Left lung (tissue), 10 donors: ENCODE results near the gene MARCHF9. TPM values are rescaled to one million over a fixed set of nuclear protein-coding genes. Genes with fewer than 3 reads are reported as not detected.

Source experiments
- ATAC-seq: fragments of 200-7000 bp; cut with Tn5 transposase; one replicate; pipeline ENCODE4 v1.9.1; 2020; ENCODE audit warnings: moderate library complexity
- DNase-seq, 4 donors: peaks; one replicate each; pipeline ENCODE4 v3.0.0-alpha.2; 2013 to 2020
- H3K27ac ChIP-seq, 2 donors: fragments of 200-600 bp; sonication (generic) in 1 of 2; one replicate each; pipeline versions ENCODE4 v1.5.0 to v1.8.0; 2020 to 2021
- H3K27me3 ChIP-seq, 2 donors: fragments of 200-600 bp; sonication (generic) in 1 of 2; one replicate each; pipeline versions ENCODE4 v1.5.0 to v1.8.0; 2020 to 2021
- H3K36me3 ChIP-seq, 2 donors: fragments of 200-600 bp; sonication (generic) in 1 of 2; one replicate each; pipeline versions ENCODE4 v1.5.0 to v1.8.0; 2020 to 2021
- H3K4me1 ChIP-seq, 2 donors: fragments of 200-600 bp; one replicate each; pipeline ENCODE4 v1.8.0; 2021
- H3K4me3 ChIP-seq, 2 donors: fragments of 200-600 bp; sonication (generic) in 1 of 2; one replicate each; pipeline versions ENCODE4 v1.5.0 to v1.8.0; 2020 to 2021; ENCODE audit warnings: mild to moderate bottlenecking in 1 of 2
- H3K9me3 ChIP-seq, 2 donors: fragments of 200-600 bp; sonication (generic) in 1 of 2; one replicate each; pipeline versions ENCODE4 v1.5.0 to v1.8.0; 2020 to 2021
- intact Hi-C, 2 donors: fragments of 100-400 bp; cut with DNase I; formaldehyde crosslinking; loops; one replicate each; pipeline versions ENCODE4 v1.11.2 to v1.14.2; 2022
- polyA plus RNA-seq, 6 donors: library from polyadenylated mRNA; unstranded; fragments of 120-200 nt; gene quantifications; one replicate each; pipeline ENCODE4 v1.2.1, GENCODE V29; 2013; ENCODE audit not compliant: insufficient read length in 6 of 6
- total RNA-seq, 2 donors: library from RNA; stranded (reverse); fragmentation: NEBNext Ultra II Directional; extraction: Animal tissue kit (Norgen Biotek cat#: 25700); gene quantifications; one replicate each; pipeline ENCODE4 v1.2.1, GENCODE V29; 2021
- TF ChIP-seq, protein P1 (sequence below), 2 donors: fragments of 200-600 bp; sonication (generic) in 1 of 2; IDR thresholded peaks; one replicate each; pipeline versions ENCODE4 v1.5.0 to v1.8.0; 2021; ENCODE audit warnings: antibody characterized with exemption in 2 of 2
- donor health status: DM: no; HTN: yes; CAD: no.
- donor health status: DM: no; HTN: no; CAD: no.

Gene MARCHF9
- total and polyA plus RNA-seq, 8 donors: 16.5 to 22.6 (median 19.5) TPM

DNA sequence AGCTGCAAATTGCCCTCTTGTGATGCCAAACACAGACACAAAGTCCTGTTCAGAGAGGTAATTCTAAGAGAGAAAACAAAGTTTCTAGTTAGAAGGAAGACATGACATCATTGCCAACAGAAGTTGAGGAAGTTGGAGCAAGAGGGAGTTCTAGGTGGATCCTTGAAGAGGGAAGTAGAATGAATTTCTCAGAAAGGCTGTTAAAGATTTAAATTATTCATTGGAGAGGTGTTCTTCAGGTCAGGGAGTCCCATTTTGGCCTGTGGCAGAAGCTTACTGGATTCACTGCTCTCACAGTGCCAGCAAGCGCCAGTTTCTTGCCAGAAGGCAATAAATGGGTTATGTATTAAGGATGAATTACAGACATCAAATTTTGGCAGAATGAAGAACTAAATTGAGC is 43.0 kb downstream of the MARCHF9 start:
- intact Hi-C loops: no loop called here
- H3K4me3 ChIP-seq: no peak overlapping the region
- ATAC-seq: peak; percentile 49
- H3K9me3 ChIP-seq: no peaks in the 10 kb centered on the region
- H3K27me3 ChIP-seq: no peaks in the 10 kb centered on the region
- DNase-seq: no peak
- H3K4me1 ChIP-seq: peaks cover 0 to 28% of the 10 kb centered on the region in 2 donors
- peak overlapping the region in 1 of 2 donors; percentile 3 for H3K27ac ChIP-seq
- peaks cover 3 to 88% of the 10 kb centered on the region in 2 donors for H3K36me3 ChIP-seq
- TF ChIP-seq, protein P1, sequence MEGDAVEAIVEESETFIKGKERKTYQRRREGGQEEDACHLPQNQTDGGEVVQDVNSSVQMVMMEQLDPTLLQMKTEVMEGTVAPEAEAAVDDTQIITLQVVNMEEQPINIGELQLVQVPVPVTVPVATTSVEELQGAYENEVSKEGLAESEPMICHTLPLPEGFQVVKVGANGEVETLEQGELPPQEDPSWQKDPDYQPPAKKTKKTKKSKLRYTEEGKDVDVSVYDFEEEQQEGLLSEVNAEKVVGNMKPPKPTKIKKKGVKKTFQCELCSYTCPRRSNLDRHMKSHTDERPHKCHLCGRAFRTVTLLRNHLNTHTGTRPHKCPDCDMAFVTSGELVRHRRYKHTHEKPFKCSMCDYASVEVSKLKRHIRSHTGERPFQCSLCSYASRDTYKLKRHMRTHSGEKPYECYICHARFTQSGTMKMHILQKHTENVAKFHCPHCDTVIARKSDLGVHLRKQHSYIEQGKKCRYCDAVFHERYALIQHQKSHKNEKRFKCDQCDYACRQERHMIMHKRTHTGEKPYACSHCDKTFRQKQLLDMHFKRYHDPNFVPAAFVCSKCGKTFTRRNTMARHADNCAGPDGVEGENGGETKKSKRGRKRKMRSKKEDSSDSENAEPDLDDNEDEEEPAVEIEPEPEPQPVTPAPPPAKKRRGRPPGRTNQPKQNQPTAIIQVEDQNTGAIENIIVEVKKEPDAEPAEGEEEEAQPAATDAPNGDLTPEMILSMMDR (IDR thresholded peaks at IDR 0.05): no peak

DNA sequence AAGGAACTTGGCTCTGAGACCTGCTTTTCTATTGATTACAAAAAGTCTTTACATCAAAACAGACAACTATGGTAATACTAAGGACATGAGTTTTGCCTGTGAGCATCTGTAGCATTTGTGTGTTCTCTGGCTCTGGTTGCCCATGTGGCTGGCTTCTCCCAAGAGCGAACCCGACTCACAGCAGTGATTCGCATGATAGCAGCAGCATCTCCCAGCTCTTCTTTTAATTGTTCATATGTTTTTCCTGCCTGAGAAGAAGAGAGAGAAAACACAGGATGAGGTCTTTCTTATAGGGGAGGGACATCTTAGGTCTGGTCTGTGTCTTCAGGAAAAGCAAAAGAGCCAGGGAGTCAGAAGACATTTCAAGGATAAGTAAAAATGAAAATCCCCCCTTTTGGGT is 46.1 kb downstream of the MARCHF9 start:
- H3K27ac ChIP-seq: no peak overlapping the region
- H3K27me3 ChIP-seq: no peaks in the 10 kb centered on the region
- intact Hi-C loops: no loop called here
- TF ChIP-seq, protein P1 (IDR thresholded peaks at IDR 0.05): no peak
- peaks cover 3 to 85% of the 10 kb centered on the region in 2 donors for H3K36me3 ChIP-seq
- peaks cover 0 to 15% of the 10 kb centered on the region in 2 donors for H3K4me1 ChIP-seq
- H3K9me3 ChIP-seq: no peaks in the 10 kb centered on the region
- H3K4me3 ChIP-seq: no peak overlapping the region
- ATAC-seq (no peak), DNase-seq (no peak)

DNA sequence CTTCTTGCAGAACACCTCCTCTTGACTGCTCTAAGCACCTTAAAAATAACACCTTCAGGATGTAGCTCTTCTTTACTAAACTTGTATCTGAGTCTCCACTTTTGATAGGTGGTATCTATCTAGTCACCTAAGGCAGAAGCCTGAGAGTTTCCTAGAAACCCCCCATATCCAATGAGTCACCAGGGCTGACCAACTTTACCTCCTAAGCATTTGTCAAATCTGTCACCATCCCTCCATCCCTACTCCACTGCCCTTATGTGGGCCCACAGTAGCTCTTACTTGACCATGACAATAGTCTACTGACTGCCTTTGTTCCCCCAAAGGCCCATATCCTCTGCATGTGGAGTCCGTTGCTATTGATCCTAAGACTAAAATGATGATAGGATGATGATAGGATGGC is 47.7 kb downstream of the MARCHF9 start:
- intact Hi-C loops: no loop called here
- Histone ChIP-seq H3K9me3 (no peaks in the 10 kb centered on the region), H3K4me3 (no peak overlapping the region), H3K4me1 (peaks cover 0 to 12% of the 10 kb centered on the region in 2 donors), H3K27ac (no peak overlapping the region), H3K36me3 (peaks cover 3 to 85% of the 10 kb centered on the region in 2 donors), H3K27me3 (no peaks in the 10 kb centered on the region)
- no peak for ATAC-seq
- no peak for DNase-seq
- TF ChIP-seq, protein P1 (IDR thresholded peaks at IDR 0.05): no peak

DNA sequence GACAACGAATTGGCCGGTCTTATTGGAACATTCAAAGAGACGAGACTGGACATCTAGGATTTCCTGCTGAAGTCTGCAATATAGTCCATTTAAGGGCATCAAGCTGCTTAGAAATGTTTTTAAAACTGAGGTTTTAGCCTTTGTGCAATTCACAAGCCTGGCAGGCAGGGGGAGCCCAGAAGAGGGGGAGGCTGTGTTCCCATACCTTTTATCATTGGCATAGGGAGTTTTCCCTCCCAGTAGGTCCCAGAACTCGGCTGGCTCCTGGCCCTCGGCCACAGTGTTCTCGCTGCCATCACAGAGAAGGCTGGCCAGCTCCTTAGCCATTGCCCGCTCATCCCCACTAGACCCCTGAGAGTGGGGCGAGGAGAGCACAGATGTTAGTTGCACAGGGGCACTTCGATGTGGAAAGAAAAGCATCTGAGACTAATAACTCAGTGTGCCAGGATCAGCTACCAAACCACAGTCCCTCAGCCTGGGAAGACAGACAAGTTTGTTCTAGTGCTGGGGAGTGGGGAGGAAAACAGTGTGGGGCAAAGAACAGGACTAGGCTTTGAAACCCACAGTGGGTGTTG is 48.5 kb downstream of the MARCHF9 start:
- Histone ChIP-seq H3K9me3 (no peaks in the 10 kb centered on the region), H3K4me1 (peaks cover 0 to 4% of the 10 kb centered on the region in 2 donors), H3K36me3 (peaks cover 3 to 93% of the 10 kb centered on the region in 2 donors), H3K4me3 (no peak overlapping the region), H3K27me3 (no peaks in the 10 kb centered on the region), H3K27ac (no peak overlapping the region)
- TF ChIP-seq, protein P1 (IDR thresholded peaks at IDR 0.05): peak; percentile 57 to 65
- DNase-seq: peak in 1 of 4 donors; percentile 34
- ATAC-seq: peak; percentile 79
- intact Hi-C loops: no loop called here

DNA sequence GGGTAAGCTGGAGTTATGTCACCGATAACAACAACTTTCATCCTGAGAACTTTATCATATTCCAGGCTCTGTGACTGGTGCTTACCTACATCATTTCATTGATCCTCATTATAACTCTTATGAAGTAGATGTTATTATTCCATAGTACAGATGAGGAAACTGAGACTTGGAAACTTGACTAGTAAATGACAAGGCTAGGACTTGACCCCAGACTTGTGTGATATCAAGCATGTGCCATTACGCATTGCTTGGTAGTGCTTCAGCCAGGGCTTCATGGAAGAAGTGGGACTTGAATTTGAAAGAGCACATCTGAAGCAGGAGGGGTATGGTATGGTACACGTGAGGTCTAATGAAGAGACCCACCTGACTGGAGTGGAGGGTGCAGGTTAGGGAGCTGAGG is 51.8 kb downstream of the MARCHF9 start:
- Histone ChIP-seq H3K4me1 (peaks cover 0 to 8% of the 10 kb centered on the region in 2 donors), H3K36me3 (peaks cover 0 to 92% of the 10 kb centered on the region in 2 donors), H3K9me3 (no peaks in the 10 kb centered on the region), H3K27ac (no peak overlapping the region), H3K27me3 (no peaks in the 10 kb centered on the region), H3K4me3 (no peak overlapping the region)
- TF ChIP-seq, protein P1 (IDR thresholded peaks at IDR 0.05): no peak
- intact Hi-C loops: no loop called here
- DNase-seq (no peak), ATAC-seq (no peak)
